BLaER1 (cell line): ENCODE measurements around the gene PLA2G2E.

Source experiments
- H3K27ac ChIP-seq: shearing (Covaris generic); formaldehyde crosslinking; 2 replicates; pipeline ENCODE4 v1.8.1; 2022
- H3K27me3 ChIP-seq: shearing (Covaris generic); formaldehyde crosslinking; 2 replicates; pipeline ENCODE4 v1.8.1; 2022
- H3K36me3 ChIP-seq: shearing (Covaris generic); formaldehyde crosslinking; 2 replicates; pipeline ENCODE4 v1.8.1; 2022
- H3K4me1 ChIP-seq: shearing (Covaris generic); formaldehyde crosslinking; 2 replicates; pipeline ENCODE4 v1.8.1; 2022
- H3K4me2 ChIP-seq: shearing (Covaris generic); formaldehyde crosslinking; 2 replicates; pipeline ENCODE4 v1.8.1; 2022
- H3K4me3 ChIP-seq: shearing (Covaris generic); formaldehyde crosslinking; 2 replicates; pipeline ENCODE4 v1.8.1; 2022
- H3K9ac ChIP-seq: shearing (Covaris generic); formaldehyde crosslinking; 2 replicates; pipeline ENCODE4 v1.8.1; 2022
- H3K9me3 ChIP-seq: shearing (Covaris generic); formaldehyde crosslinking; 2 replicates; pipeline ENCODE4 v1.8.1; 2022
- H4K20me1 ChIP-seq: shearing (Covaris generic); formaldehyde crosslinking; 2 replicates; pipeline ENCODE4 v1.8.1; 2022
- Cebpa-rat ChIP-seq: shearing (Covaris generic); IDR thresholded peaks from 2 replicates; pipeline ENCODE4 v1.8.1; 2022

Gene PLA2G2E, protein sequence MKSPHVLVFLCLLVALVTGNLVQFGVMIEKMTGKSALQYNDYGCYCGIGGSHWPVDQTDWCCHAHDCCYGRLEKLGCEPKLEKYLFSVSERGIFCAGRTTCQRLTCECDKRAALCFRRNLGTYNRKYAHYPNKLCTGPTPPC

DNA sequence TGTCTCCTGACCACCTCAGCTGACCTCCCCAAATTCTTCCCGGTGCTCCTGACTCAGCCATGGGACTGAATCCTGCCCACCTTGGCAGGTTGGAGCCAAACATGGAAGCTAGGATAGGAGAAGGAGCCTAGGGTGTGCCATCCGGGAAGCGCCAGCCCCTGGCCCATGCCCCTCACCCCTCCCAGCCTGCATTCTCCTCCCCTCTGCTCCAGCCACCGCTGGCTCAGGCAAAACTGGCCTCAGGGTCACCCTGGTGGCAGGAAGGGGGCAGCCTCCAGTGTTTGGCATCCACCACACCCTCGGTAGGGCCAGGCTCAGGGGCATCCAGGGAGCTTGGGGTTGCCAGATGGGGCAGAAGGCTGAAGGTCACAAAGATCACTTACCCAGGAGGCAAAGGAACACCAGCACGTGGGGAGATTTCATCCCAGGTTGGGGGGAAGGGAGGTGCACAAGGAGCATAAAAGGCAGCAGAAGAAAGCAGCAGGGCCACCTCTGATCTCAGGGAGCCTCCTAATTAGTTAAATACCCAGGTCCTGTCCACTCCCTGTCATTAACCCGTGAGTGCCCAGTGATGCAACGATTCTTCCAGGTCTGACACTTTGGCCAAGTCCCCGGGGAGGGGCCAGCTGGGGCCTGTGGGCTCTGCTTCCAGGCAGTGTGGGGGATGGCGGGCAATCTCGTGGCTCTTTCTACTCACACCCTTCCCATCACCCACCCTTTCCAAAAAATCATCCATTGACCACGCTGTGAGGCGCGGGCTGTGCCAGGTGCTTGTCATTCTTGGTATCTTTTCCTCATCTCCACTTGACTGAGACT, at the start of gene PLA2G2E:
Gene PLA2G2E, minus strand, starts transcription at position 481 of the 816 bp plus-strand sequence. Its CDS starts 58 bp downstream, at position 423.
- H3K27me3 ChIP-seq, result no peaks in the 10 kb centered on the region
- H3K9ac ChIP-seq, result no peak within 1 kb of the TSS
- no peak within 1 kb of the TSS for H3K4me3 ChIP-seq
- peaks cover 10% of the 10 kb centered on the region for H3K4me1 ChIP-seq
- TF ChIP-seq Cebpa-rat, result no peak
- H3K27ac ChIP-seq, result no peak within 1 kb of the TSS
- no peaks in the 10 kb centered on the region for H3K36me3 ChIP-seq
- no peaks in the 10 kb centered on the region for H3K9me3 ChIP-seq
- H4K20me1 ChIP-seq, result no peaks in the 10 kb centered on the region
- H3K4me2 ChIP-seq, result no peak within 1 kb of the TSS

DNA sequence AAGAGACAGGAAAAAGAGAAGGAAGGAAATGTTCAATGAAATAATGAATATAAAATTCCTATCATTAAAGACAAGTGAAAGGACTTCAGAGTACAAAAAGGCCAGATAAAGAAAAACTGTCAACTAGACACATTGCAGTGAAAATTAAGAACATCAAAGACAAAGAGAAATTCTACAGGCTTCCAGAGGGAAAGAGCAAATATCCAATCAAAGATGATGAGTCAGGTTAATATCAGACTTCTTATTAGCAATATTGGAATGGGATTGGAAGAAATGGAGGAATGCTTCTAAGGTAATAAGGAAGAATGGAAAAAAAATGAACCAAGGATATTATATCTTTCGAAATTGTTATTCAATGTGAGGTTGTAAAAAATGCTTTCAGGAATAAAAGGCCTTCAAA, 48.2 kb upstream of the PLA2G2E start:
- H3K4me3 ChIP-seq, result no peak overlapping the region
- H3K27me3 ChIP-seq, result no peaks in the 10 kb centered on the region
- H4K20me1 ChIP-seq, result no peaks in the 10 kb centered on the region
- no peaks in the 10 kb centered on the region for H3K9me3 ChIP-seq
- no peak overlapping the region for H3K4me2 ChIP-seq
- 0 out of 2 replicates have a peak, but pooled peaks cover 5% of the 10 kb centered on the region for H3K4me1 ChIP-seq
- H3K27ac ChIP-seq, result no peak overlapping the region
- no peaks in the 10 kb centered on the region for H3K36me3 ChIP-seq
- TF ChIP-seq Cebpa-rat, result no peak
- no peak overlapping the region for H3K9ac ChIP-seq

DNA sequence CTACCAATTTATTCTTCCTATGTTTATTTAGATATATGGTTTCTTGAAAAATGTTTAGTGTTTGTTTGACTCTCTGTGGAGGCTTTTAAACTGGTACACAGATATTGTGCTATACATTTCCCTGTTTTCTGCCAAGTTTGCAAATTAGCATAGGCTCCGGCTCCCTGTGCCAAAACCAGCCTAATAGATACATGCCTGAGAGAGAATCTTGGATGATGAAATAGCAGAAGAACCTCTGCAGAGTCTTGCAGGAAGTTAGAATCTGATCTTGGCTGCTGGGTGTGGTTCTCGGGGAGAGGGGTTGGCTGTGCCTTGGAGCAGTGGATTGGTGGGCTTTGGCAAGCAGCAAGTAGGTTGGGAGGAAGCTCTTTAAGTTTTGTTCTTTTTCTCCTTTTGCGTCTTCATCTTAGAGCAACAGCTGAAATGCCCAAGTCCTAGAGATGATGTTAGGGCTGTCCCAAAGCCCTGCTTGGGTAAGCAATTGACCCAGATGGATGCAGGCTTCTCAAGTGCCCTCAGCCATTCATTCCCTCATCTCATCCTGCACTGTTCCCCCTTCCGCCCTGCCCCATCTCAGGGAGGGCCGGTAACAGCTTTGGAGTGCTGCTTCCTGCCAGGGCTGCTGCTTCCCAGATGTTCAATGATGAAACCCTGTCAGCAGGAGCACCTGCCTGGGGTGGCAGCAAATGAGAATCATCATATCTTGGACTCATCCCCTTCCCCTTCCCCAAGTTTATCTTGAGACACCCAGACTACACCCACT, 46.7 kb upstream of the PLA2G2E start:
- Histone ChIP-seq H3K9ac (no peak overlapping the region), H3K4me3 (no peak overlapping the region), H3K36me3 (no peaks in the 10 kb centered on the region), H3K4me1 (0 out of 2 replicates have a peak, but pooled peaks cover 4% of the 10 kb centered on the region), H3K27me3 (no peaks in the 10 kb centered on the region), H3K4me2 (no peak overlapping the region), H3K9me3 (no peaks in the 10 kb centered on the region), H3K27ac (no peak overlapping the region), H4K20me1 (no peaks in the 10 kb centered on the region)
- no peak for TF ChIP-seq Cebpa-rat

DNA sequence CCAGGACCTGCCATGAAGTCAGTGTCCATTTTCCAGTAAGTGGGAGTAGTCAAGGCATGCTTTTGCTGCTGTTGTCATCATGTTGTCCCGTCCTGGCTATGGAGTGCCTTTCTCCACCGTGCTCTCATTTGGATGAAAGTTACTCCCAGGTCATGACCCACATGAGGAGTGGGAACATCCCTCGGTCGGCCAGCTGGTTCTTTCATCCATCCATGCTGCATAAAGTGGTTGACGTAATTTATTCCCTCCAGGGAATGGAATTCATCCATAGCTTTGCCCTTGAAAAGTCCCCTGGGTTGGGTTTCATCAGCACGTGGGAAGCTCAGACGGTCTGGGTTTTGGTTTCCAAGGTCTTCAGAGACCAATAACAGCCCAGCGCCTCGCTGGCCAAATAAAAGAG, 44.4 kb upstream of the PLA2G2E start:
- TF ChIP-seq Cebpa-rat, result no peak
- Histone ChIP-seq H3K9me3 (no peaks in the 10 kb centered on the region), H3K9ac (no peak overlapping the region), H3K4me3 (no peak overlapping the region), H3K4me2 (no peak overlapping the region), H3K27me3 (no peaks in the 10 kb centered on the region), H3K27ac (no peak overlapping the region), H4K20me1 (no peaks in the 10 kb centered on the region), H3K4me1 (no peaks in the 10 kb centered on the region), H3K36me3 (no peaks in the 10 kb centered on the region)

DNA sequence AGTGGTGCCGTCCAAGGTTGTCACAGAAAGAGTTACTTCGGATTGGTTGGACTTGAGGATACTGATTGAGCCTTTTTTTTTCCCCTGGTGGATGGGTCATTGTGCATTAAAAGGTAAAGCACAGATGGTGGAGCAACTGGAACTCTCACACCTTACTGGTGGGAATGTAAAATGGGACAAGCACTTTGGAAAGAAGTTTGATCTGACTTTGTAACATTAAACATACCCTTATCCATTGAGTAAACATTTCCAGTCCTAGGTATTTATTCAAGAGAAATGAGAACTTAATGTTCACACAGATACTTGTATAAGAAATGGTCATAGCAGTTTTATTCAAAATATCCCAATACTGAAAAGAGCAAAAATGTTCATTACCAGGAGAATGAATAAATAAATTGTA, 41.1 kb upstream of the PLA2G2E start:
- Histone ChIP-seq H3K27ac (no peak overlapping the region), H3K9ac (no peak overlapping the region), H3K36me3 (no peaks in the 10 kb centered on the region), H3K4me2 (no peak overlapping the region), H3K27me3 (no peaks in the 10 kb centered on the region), H3K9me3 (no peaks in the 10 kb centered on the region), H4K20me1 (no peaks in the 10 kb centered on the region), H3K4me1 (peaks cover 6% of the 10 kb centered on the region; the same call in 1 of the 2 replicates), H3K4me3 (no peak overlapping the region)
- no peak for TF ChIP-seq Cebpa-rat

DNA sequence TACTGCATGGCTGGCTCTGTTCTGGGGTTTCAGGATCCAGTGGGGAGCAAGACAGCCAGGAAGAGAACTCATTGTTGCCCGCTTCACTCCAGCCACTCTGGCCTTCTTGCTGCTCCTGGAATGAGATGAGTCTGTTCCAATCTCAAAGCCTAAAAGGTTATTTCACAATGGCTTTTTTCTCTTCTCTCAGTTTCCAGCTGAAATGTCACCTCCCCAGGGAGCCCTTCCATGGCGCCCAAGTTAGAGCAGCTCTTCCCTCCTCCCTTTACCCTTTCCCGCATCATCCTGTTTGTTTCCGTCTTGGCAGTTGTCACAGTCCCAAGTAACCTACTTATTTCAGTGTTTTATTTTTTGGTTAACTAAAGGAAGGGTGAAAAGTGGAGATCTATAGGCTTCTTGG, 40.2 kb upstream of the PLA2G2E start:
- Histone ChIP-seq H3K4me3 (no peak overlapping the region), H3K27ac (no peak overlapping the region), H3K4me2 (no peak overlapping the region), H3K9ac (no peak overlapping the region), H3K36me3 (no peaks in the 10 kb centered on the region), H3K4me1 (peaks cover 6% of the 10 kb centered on the region; the same call in 1 of the 2 replicates), H3K27me3 (no peaks in the 10 kb centered on the region), H4K20me1 (no peaks in the 10 kb centered on the region), H3K9me3 (no peaks in the 10 kb centered on the region)
- no peak for TF ChIP-seq Cebpa-rat

DNA sequence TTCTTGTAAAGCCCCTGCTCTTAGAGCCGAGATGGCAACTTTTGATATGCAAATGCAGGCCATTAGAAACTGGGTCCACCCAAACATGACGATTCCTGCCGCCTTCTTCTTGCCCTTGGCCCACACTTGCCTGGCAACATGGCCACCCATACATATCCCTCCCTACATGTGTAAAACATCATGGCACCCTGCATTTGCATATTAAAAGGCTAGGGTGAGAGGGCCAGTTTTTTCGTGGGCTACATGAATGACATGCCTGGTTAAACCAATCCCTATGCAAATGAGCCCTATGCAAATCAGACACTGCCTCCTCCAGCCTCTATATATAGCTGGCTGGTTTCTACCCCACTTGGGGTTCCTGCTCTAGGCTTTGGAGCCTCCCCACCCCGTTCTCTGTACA, 37.2 kb upstream of the PLA2G2E start:
- H3K4me2 ChIP-seq, result no peak overlapping the region
- no peak for TF ChIP-seq Cebpa-rat
- H3K27me3 ChIP-seq, result no peaks in the 10 kb centered on the region

DNA sequence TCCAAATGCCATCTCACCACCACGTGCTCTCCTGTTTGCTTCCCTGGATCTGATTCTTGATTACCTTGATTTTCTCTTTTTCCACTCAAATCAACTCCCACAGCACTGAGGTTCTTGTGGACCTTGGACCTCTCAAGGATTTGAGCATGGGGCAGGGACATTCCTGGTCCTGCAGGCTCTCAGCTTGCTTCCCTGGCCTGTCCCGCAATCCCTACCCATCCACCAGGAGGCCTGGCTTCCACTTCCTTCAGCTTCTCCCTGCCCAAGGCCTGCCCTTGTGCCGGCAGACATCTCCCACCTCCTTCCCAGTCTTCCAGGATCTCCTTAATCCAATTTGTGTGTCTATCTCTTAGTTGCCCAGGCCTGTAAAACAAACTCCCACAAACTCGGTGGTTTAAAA, 34.4 kb upstream of the PLA2G2E start:
- no peaks in the 10 kb centered on the region for H3K27me3 ChIP-seq
- H3K4me2 ChIP-seq, result no peak overlapping the region
- H4K20me1 ChIP-seq, result no peaks in the 10 kb centered on the region
- no peak for TF ChIP-seq Cebpa-rat
- no peak overlapping the region for H3K27ac ChIP-seq
- no peak overlapping the region for H3K9ac ChIP-seq
- peaks cover 20% of the 10 kb centered on the region for H3K9me3 ChIP-seq
- no peak overlapping the region for H3K4me3 ChIP-seq
- peaks cover 6% of the 10 kb centered on the region; the same call in 1 of the 2 replicates for H3K4me1 ChIP-seq
- no peaks in the 10 kb centered on the region for H3K36me3 ChIP-seq

More for the DNA sequence above, 37.2 kb upstream of the PLA2G2E start:
- H4K20me1 ChIP-seq, result no peaks in the 10 kb centered on the region
- H3K9me3 ChIP-seq, result no peaks in the 10 kb centered on the region
- no peaks in the 10 kb centered on the region for H3K36me3 ChIP-seq
- H3K4me1 ChIP-seq, result peaks cover 6% of the 10 kb centered on the region; the same call in 1 of the 2 replicates
- no peak overlapping the region for H3K9ac ChIP-seq
- H3K27ac ChIP-seq, result no peak overlapping the region
- no peak overlapping the region for H3K4me3 ChIP-seq

DNA sequence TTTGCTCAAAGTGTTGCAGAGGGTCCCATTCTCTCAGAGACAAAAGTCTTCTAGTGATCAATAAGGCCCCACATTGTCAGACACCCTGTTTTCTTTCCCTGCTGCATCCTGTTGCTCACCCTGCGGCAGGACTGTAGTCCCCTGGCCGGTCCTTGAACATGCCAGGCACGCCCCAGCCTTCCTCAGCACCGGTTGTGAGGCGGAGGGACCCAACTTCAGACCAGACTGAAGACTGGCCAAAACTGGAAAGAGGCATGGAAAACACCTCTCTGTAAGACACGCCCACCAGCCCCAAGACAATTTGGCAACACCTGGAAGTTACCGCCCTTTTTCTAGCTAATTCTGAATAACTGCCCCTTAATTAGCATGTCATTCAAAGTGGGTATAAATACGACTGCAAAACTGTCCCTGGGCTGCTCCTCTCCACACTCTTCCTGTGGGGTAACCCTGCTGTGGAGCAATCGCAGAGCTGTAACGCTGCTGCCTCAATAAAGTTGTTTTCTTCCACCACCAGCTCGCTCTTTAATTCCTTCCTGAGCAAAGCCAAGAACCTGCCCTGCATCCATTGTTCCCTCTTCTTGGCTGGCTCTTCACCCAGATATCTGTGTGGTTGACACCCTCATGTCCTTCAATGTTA, 32.2 kb upstream of the PLA2G2E start:
- Histone ChIP-seq H4K20me1 (no peaks in the 10 kb centered on the region), H3K4me3 (no peak overlapping the region), H3K4me1 (peaks cover 2% of the 10 kb centered on the region; the same call in 1 of the 2 replicates), H3K9me3 (peaks cover 21% of the 10 kb centered on the region), H3K36me3 (no peaks in the 10 kb centered on the region), H3K27me3 (no peaks in the 10 kb centered on the region), H3K27ac (no peak overlapping the region), H3K9ac (no peak overlapping the region), H3K4me2 (no peak overlapping the region)
- no peak for TF ChIP-seq Cebpa-rat
